ENCODE results near the gene GAS7.
"Not testable (repeated sequence)": the region's sequence is repeated elsewhere in the genome, so short reads cannot be mapped to it uniquely, and the experiment has no call there.

GAS7 gene

DNA sequence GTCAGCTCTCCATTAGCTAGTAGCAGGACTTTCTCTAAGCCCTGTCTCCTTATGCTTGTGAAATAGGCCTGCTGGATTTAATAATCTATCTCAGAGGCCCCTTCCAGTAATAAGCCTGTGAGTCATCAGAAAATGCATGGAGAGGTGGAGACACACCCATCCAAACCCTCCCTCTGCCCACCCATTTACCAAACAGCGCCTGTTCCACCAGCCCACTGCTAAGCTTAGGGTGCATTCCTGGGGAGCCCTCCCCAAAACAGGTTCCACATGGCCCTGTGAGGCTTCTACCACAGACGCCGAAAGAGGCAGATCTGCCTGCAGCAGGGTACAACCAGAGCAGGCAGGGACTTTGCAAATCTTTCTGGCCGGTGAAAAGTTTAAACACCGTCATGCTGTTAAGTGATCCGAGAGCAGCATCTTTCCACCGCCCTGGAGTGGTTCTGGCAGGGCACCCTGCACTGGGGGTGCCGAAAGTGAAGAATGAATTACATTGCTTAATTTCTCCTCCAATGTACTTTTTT lies 99.3 kb downstream of the GAS7 start:
- no peak overlapping the region for H3K4me3 ChIP-seq (ENCODE audit: low read depth, low read length)
- DNase-seq (ENCODE audit: low read depth) = no peak
- TF ChIP-seq, protein P1, sequence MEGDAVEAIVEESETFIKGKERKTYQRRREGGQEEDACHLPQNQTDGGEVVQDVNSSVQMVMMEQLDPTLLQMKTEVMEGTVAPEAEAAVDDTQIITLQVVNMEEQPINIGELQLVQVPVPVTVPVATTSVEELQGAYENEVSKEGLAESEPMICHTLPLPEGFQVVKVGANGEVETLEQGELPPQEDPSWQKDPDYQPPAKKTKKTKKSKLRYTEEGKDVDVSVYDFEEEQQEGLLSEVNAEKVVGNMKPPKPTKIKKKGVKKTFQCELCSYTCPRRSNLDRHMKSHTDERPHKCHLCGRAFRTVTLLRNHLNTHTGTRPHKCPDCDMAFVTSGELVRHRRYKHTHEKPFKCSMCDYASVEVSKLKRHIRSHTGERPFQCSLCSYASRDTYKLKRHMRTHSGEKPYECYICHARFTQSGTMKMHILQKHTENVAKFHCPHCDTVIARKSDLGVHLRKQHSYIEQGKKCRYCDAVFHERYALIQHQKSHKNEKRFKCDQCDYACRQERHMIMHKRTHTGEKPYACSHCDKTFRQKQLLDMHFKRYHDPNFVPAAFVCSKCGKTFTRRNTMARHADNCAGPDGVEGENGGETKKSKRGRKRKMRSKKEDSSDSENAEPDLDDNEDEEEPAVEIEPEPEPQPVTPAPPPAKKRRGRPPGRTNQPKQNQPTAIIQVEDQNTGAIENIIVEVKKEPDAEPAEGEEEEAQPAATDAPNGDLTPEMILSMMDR (IDR thresholded peaks at IDR 0.05; ENCODE audit: low read depth, low read length, missing control alignments) = no peak

DNA sequence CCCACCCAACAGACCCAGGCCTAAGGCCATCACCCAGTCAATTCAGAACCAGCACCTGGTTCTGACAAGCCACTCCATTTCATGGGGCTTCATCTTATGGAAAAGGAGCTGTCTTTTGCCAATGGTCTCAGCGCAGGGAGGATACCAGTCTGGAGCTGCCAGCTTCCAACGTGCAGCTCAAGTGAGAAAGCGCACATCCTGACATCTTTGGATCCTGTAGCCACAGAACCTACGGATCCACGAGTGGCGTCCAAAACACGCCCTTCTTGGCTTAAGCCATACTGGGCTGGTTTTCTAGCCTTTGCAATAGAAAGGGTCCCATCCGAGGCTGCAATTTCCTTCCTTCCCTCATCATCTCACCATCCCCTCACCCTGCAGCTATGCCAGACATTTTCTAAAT lies 101.8 kb downstream of the GAS7 start:
- H3K4me3 ChIP-seq (ENCODE audit: low read depth, low read length) = no peak overlapping the region
- no peak for DNase-seq (ENCODE audit: low read depth)
- TF ChIP-seq, protein P1 (IDR thresholded peaks at IDR 0.05; ENCODE audit: low read depth, low read length, missing control alignments) = no peak

DNA sequence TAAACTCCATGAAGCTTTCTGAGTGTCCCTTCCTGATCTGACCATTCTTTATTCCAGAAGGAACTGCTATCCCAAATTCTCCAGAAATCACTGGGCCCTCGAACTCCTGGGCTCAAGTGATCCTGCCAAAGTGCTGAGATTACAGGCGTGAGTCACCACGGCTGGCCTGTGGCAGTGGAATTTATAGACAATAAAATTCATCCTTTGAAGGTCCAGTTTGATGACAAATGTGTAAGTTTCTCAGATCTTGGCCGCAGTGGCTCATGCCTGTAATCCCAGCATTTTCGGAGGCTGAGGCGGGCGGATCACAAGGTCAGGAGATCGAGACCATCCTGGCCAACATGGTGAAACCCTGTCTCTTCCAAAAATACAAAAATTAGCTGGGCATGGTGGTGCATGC lies 103.1 kb downstream of the GAS7 start:
- not testable (repeated sequence) for H3K4me3 ChIP-seq (ENCODE audit: low read depth, low read length); DNase-seq (ENCODE audit: low read depth)

DNA sequence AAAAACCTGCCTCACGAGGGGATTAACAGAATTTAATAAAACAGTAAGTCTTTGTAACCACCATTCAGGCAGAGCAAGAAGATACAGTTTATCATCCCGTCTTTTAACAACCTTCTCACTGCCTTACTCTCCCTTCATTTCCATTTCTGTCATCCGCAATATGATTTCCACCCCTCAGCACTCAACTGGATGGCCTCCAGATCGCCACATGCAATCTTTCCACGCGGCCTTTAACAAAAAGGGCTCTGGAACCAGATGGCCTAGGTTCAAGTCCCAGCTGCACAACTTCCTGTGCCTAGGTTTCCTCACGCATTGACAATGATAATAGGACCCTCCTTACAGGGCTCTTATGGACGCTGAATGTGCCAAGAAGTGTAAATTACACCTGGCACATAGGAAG lies 103.6 kb downstream of the GAS7 start:
- no peak for DNase-seq (ENCODE audit: low read depth)
- H3K4me3 ChIP-seq (ENCODE audit: low read depth, low read length) = no peak overlapping the region
- TF ChIP-seq, protein P1 (IDR thresholded peaks at IDR 0.05; ENCODE audit: low read depth, low read length, missing control alignments) = no peak

DNA sequence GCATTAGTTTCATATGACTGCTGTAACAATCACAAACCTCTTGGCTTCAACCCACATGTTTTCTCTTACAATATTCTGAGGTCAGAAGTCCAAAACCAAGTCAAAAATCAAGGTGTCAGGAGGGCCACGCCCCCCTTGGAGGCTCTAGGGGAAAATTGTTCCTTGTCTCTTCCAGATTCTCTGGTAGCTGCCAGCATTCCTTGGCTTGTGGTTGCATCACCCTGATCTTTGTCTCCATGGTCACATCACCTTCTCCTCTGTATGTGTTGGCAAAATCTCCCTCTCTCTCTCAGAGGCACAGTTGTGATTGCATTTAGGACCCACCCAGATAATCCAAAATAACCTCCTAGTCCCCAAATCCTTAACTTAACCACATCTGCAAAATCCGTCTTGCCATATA lies 105.8 kb downstream of the GAS7 start:
- no peak overlapping the region for H3K4me3 ChIP-seq (ENCODE audit: low read depth, low read length)
- no peak for DNase-seq (ENCODE audit: low read depth)
- TF ChIP-seq, protein P1 (IDR thresholded peaks at IDR 0.05; ENCODE audit: low read depth, low read length, missing control alignments) = no peak

DNA sequence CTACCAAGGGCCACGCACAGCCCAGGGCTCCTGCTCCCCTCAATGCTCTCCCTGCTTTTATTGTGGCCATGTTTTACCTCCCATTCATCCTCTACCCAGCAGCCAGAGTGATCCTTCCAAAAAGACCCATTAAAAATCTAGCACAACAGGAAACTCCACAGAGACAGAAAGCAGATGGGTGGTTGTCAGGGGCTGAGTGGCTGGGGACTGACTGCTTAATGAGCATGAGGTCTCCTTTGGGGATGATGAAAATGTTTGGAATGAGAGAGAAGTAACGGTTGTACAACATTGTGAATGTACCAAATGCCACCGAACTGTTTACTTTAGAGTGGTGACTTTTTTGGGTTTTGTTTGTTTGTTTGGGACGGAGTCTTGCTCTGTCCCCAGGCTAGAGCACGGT lies 107.4 kb downstream of the GAS7 start:
- DNase-seq (ENCODE audit: low read depth) = no peak
- no peak overlapping the region for H3K4me3 ChIP-seq (ENCODE audit: low read depth, low read length)
- TF ChIP-seq, protein P1 (IDR thresholded peaks at IDR 0.05; ENCODE audit: low read depth, low read length, missing control alignments) = no peak

DNA sequence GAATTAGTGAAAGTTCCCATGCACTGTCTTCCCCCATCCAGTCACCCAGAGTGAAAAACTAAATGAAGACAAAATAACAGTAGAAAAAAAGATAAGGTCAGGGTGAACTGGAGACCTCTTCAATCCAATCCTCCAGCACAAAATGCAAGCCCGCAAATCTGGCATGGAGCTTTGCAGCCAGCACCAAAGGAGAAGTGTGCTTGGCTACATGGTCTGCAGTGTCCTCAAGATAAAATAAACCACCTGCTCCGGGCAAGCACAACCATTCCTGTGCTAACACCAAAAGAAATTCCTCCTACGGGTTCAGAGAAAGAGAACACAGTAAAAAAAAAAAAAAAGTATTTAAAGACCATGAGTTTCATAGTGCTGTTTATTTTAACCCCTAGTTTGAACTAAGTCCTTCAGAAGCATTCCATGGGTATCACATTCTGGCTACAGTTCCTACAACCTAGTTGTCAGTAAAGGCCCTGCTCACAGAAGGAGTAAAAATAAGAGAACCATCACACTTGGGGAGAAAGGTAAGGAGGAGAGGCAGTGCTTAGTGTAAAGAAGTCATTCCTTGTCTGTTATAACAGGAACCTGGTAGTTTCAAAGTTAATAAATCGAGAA lies 109.1 kb downstream of the GAS7 start:
- no peak for DNase-seq (ENCODE audit: low read depth)
- TF ChIP-seq, protein P1 (IDR thresholded peaks at IDR 0.05; ENCODE audit: low read depth, low read length, missing control alignments) = no peak
- no peak overlapping the region for H3K4me3 ChIP-seq (ENCODE audit: low read depth, low read length)

Data from GM12864 (cell line).